Activated T-helper 1 cell treated with anti-CD3 and anti-CD28 coated beads, Interleukin-2, amount 50 U/mL, for 16 hours (primary cell): ENCODE measurements around the gene TEP1.

Source experiments
- DNase-seq, 2 donors: peaks; one replicate each; pipeline ENCODE4 v3.0.0-alpha.2; 2020; ENCODE audit warnings: low read depth in 1 of 2, low spot score in 1 of 2

The TEP1 gene

DNA sequence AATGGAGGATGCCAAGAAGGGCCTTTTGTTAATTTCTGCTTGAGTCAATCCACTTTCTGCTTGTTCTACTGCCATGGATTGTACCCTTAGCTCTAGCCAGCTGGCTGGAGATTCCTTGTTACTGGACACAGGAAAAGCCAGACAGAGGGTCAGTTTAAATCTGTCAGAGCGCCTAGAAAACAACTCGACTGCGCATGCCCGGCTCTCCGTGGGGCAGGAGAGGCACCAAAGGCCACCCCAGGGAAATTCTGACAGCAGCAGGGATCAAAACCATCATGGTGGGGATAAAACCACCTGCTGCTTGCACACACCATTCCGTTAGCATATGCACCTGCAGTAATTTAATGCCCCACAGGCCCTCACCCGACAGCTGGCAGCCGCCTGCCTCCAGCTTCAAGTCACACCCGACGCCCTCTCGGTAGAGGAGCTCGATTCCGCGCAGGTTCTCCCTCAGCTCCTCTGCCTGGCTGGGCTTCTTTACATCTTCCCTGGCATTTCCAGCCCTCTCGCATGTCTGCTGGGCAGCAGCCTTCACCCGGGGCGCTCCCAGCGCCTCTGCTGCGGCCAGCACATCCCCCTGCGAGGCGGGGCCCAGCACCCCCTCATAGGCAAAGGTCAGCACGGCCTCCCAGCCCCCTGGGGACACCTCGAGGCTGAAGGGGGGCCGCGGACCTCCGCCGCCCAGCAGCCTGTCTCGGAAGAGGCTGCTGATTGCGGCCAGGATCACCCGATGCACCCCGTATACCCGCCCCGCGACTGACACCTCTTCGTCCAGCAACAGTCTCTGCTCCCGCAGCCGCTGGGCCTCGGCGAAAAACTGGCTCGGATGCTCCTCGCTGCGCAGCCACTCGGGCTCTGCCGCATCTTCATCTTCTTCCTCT, 21.6 kb upstream of the TEP1 start:
- no peak for DNase-seq

DNA sequence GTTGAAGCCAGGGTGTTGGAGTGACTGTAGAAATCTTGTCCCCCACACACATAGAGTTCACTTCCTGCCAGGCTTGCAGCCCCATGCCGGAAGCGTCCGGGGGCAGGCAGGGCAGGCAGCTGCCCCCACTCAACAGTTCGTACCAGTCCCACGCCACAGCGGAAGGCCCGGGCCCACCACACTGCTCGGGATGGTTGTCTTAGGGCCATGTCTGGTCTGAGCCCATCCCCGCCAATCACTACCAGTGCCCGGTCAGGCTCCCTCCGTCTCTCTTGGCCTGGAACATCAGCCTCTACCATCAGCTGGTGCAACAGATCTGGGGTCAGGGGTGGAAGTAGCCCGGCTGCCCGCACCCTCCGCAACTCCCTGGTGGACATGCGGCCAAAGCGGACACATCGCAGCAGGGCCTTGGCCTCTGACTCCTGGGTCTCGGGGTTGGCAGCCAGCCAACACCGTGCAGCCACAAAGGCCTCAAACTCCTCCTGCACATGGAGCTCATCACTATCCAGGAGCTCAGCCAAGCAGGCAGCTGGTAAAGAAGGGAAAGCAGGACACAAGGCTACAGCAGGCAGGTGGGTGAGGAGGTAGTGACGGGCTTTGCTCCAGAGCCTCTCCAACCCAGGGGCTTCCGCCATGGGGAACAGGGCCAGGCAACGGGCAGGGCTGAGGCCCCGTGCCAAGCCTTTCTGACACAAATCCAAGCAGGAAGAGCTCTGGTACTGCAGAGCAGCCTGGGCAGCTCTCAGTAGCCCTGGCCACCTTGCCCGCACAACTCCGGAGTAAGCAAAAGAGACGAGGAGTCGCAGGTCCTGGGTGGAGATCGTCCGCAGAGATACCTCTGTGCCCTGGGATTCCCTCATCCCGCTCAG, 16.7 kb upstream of the TEP1 start:
- DNase-seq, result no peak

DNA sequence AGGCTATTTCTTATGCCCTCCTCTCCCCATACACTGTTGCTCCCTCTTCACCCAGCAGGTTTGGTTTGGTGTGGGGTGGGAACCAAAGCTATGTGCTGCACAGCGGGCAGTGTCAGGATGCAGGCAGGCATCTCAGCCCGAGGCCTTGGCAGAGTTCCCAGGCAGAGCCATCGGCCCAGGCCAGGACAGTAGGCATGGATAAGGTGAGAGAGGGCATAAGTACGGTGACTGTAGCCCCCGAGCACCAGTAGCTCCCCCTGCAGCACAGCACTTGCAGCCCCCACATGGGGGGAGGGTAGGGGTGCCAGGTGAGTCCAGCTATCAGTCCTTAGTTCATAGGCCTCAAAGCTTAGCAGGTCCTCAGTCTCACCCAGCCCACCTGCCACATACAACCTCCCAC, 15.5 kb upstream of the TEP1 start:
- no peak for DNase-seq

DNA sequence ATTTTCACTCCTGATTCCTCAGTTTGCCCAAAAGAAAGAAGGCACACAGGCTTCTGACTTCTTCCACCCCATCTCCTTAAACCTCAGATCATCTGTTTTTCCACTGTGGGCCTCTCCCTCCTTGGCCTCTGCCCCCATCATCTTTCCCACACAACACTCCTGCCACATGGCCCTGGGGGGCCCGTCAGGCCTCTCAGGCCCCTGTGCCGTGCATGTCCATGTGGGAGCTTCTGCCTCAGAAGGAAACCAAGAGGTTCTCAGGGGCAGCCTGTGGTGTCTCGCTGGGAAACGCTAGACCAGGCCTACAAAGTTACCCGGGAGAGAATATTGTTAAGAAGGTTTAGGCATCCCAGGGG, 14.7 kb upstream of the TEP1 start:
- no peak for DNase-seq

DNA sequence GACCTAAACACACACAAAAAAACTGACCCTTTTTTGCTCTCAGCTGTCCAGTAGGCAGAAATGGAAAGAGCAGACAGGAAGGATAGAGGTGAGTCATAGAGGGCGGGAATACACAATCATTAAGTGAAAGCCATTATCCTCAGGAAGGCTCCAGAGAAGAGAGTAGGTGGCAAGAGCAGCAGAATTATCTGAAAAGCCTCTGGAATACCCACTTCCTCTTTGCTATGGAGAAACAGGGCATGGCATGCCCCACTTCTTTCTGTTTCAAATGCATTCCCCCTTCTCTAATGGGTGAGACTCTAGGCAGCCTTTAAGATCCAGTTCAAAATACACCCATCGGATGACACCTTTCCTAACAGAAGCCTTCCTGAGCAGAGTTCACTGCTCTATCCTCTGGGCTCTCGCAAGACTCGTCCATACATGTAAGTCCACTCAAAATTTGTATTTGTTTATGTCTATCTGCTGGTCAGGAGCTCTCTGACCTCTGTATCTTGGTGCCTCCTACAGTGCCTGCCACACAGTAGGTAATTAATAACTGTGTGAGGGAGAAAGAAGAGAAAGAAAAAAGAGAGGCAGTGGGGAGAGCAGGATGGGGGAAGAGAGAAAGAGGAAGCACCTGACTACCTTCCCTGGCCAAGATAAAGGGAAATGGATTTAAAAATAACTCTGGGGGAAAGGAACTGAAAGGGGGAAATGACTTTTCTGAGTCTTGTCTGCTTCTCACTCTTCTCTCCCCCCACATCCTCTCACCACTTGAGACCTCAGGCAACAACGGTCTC, 14.1 kb upstream of the TEP1 start:
- no peak for DNase-seq

DNA sequence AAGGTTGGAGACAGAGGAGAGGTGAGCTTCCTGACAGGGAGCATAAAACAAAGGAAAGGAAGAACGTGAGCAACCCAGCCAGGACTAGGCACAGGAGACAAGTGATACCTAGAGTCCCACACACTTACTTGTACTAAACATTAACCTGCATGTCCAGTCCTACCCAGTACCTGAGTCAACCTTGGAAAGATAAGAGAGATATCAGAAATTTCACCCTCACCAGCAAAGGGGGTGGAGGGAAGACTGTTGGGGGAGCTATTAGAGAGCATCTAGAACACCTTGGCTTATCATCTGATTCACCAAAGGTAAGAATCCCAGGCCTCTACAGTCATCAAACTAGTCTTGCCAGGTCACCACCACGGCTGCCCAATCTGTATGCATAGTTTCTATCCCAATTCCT, 11.6 kb upstream of the TEP1 start:
- no peak for DNase-seq

DNA sequence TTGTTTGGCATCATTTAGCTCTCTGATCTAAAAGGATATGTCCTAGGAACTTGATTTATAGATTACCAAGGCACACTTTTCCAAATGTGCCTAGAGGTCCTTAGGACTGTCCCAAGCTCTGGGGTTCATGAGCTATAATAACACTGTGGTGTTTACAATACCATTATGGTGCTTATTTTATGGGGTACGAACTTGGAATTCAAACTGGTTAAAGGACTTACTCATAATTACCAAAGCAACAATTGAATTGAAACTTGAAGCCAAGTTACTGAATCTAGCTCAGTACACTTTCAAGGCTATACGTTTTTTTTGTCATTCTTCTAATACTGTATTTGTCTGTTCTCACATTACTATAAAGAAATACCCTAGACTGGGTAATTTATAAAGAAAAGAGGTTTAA, 9.6 kb upstream of the TEP1 start:
- DNase-seq, result no peak

DNA sequence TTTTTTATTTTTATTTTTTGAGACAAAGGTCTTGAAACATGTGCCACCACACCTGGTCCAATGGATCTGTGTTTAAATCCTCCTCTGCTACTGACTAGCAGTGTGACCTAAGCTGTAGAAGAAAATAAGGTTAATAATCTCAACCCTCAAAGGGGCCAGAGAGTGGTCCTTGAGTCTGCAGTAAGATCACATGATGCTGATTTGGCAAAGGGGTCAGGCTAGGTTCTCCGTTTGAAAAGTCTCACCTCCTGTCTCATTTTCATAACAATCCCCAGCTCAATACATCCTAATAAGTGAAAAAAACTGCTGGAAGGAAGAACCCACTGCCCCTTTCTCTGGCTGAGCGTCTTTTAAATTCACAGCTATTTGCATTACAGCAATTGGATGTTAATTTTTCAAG, 8.0 kb upstream of the TEP1 start:
- DNase-seq, result no peak

DNA sequence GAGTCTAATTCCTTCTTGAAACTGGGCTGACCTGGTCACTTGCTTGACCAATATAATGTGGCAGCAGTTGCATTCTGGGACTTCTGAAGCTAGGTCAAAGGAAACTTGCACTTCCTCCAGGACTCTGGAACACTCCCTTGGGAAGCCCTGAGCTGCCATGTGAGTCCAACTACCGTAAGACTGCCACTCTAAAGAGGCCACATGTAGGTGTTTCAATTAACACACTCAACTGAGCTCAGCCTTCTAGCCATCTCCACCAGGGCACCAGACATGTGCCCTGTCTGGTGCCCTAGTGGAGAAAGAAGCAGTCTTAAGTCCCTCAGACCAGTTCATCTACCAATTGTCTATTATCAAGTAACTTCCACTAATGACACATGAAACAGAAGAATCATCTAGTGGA, 6.1 kb upstream of the TEP1 start:
- DNase-seq, result no peak

DNA sequence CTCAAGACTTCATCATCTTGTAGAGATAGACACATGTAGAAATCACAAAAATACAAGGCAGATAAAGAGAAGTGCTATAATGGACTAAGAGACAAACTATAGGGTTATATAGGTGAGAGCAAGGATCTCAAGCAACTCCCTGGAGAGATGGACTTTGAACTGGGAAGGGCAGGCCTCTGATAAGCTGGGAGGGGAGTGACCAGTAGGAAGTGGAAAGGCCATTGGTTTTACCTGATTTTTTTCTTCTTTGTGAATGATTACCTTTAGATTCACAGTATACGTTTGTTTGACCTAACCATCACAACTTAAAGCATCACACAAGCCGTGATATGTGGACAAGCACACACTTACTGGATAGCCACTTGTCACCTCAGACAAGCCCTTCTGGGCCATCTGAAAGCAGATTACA, 5.2 kb upstream of the TEP1 start:
- no peak for DNase-seq

DNA sequence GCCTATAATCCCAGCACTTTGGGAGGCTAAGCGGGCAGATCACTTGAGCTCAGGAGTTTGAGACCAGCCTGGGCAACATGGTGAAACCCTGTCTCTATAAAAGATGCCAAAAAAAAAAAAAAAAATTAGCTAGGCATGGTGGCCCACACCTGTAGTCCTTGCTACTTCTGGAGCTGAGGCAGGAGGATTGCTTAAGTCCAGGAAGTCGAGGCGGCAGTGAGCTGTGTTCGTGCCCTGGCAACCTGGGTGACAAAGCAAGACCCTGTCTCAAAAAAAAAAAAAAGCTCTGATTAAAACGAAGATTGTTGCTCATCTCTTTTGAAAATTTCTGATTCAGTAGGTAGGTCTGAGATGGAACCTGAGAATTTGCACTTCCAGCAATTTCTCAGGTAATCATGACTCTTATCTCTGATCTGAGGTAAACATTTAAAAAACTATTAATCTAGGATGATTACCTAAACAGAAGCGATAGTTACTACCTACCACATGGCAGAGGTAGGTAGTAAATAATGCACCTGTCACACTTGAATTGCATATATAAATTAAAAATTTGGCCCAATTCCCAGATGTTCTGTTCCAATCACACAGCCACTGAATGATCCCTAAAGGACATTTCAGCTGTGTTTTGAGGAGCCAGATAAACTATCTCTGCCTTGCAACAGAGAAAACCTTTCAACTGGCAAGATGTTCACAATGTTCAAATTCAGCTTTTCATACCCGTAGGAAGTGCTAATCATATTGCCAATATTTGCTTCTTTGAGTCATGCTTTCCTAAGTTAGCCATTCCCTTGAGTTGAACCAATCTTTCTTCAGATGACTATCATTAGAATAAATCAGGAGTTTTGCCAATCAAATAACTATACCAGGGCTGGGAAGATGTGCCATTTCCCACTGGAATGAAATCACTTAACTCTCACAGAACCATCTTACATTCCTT, 4.2 kb upstream of the TEP1 start:
- no peak for DNase-seq

DNA sequence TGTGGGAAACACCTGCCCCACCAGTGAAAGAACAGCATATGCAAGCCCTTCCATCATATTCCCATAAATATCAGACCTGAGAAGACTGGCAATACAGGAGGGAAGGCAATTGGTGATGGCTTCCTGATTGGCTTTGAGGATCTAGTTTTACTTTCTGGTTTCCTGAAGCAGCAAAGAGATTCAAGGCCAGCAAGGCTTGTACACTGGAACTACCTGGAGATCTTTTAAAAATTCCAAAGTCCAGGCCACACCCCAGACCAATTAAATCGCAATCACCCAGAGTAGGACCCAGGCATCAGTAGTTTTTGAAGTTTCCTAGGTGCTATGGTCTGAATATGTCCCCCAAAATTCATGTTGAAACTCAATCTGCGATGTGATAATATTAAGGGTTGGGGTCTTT, 2.9 kb upstream of the TEP1 start:
- no peak for DNase-seq

DNA sequence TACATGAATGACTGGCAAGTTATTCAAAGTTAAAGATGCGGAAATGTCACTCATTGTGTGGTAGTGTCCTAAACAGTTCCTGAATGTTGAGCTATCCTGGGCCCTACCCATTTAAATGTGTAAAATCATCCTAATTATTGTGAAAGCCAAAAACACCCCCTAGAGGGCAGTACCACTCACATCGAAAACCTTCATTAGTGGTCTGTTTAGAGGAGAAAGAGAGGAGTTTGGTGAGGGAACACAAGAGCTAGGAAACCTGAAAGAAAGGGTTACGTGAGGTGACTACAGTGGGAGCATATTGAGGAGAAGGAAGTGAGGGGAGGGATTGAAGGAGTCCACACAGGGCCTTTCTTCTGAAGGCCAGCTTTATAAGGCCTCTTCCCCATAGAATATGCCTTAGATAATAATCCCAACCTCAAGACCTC, 2.5 kb upstream of the TEP1 start:
- no peak for DNase-seq

DNA sequence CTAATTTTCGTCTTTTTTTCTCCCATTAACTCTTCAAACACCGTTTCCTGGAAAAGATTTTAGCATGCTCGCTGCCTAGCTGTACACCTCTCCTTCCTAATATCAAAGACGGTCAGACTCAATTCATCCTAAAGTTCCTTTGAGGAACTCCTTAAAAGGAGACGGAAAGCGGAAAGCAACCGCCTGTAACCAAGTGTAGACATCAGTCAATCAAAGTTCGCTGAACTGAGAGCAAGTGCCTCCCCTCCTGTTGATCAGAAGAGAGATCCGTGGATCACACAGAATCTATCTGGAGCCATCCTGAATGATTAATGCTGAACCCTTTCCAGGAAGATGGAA, 412 bp upstream of the TEP1 start:
- DNase-seq, result no peak

DNA sequence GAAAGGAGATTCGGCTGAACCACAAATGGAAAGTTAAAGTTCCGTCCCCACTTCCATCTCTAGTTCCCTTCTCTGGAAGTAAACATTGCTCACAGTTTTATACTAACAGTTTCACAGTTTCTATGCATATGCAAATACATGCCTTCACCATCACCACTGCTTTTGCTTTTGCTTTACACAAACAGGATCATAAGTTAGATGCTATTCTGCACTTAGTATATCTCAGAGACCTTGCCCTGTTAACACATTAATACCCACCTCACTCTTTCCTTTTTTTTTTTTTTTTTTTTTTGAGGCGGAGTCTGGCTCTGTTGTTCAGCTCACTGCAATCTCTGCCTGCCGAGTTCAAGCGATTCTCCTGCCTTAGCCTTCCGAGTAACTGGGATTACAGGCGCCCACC, 890 bp downstream of the TEP1 start:
- no peak for DNase-seq

DNA sequence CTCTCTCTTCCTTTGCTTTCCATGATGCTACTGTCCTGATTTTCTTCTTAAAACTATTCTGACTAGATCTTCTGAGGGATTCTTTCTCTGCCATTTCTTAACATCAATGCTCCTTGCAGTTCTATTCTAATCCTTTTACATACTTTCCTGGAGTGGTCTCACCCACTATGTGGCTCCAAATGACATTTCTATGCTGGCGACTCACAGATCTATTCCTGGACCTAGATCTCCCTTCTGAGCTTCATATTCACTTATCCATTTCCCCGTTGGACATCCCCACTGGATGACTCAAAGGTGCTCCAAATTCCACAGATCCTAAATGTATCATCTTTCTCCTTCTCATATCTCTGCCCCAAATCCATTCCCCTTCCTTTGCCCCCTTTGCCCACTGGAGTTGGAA, 4.1 kb downstream of the TEP1 start:
- no peak for DNase-seq

DNA sequence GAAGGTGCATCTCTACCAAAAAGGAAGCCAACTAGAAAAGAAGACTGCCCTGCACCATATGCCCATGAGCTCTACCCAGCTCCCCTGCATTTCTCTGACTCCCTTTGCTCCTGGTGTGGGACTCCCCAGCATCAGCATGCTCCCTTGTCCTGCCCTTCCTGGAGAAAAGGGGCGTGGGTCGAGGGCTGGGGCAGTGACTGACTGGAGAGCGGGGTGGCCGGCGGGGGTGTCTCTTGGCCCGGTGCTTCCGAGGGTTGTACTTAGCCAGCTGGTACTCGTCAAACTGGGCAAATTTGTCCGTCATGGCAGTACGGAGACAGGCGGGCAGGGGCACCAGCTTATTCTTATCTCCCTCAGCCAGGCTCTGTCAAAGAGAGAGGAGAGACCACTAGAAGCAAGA, 9.8 kb downstream of the TEP1 start:
- DNase-seq, result no peak

DNA sequence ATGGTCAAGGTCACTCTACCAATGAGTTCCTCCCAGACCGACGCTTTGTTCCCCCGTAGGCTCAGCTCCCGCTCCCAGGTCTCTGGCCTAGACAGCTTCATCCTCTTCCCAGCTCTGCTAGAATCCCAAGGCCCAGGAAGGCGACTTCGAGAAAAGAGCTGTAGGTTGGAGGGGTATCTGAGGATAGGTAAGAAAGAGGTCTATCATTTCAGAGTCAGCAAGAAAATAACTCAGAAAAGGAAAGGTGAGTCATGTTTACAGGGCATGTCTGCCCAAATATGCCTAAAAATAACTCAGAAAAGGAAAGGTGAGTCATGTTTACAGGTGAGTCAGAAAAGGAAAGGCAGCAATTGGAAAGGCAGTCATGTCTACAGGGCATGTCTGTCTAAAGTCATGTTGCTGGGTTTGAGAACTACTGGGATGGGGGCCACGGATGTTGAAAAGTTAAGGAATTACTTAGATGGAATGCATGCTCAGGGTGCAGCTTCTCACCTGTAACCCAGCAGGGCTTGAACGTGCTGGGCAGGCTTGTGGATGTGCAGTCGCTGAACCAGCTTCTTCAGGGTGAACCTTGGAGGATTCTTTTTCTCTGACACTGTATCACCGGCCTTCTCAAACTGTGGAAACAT, 12.2 kb downstream of the TEP1 start:
- no peak for DNase-seq

DNA sequence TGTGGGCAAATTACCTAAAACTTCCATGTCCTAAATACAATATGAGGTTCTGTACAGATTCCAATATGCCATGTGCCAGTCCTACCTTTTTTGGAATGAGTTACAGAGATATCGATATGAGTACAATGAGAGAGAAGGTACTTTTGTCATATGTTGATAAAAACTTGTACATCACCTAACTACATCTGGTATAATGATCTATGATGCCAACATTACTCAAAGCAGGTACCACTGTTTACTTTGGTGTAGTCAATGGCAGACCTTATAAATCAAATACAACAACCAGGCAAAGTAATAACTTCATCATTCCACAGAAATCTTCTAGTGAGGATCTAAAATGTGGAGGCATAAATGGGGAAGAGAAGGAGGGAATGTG, 12.7 kb downstream of the TEP1 start:
- no peak for DNase-seq

DNA sequence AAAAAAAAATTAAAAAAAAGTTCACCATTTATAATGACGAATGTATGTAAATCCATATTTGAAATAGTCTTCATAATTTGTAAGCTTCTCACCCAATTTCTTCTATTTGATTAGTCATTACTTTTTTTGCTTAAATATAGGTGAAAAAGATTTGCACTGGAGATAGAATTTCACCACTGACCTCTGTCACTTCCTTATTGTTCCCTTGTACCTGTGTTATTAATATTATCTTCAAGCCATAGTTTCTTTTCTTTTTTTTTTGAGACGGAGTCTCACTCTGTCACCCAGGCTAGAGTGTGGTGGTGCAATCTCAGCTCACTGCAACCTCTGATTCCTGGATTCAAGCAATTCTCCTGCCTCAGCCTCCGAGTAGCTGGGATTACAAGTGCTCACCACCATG, 15.8 kb downstream of the TEP1 start:
- no peak for DNase-seq
